Natural killer cell (primary cell): ENCODE measurements around the gene ACAA2. TPM values are rescaled to one million over a fixed set of nuclear protein-coding genes. Genes with fewer than 3 reads are reported as not detected.

Experiments
- ATAC-seq, 3 donors: fragments of 150-1000 bp in 2 of 3; fragments of 200-7000 bp in 1 of 3; cut with Tn5 transposase; 1 replicate in 1 of 3; 2 replicates in 2 of 3; pipeline ENCODE4 v1.10.0; 2021; ENCODE audit warnings: mild to moderate bottlenecking in 2 of 3, moderate library complexity in 2 of 3
- DNase-seq, 2 donors: peaks; one replicate each; pipeline versions ENCODE4 v3.0.0 to v3.0.0-alpha.2; 2013 to 2021; ENCODE audit warnings: mixed read lengths in 1 of 2
- H3K27ac ChIP-seq: one replicate; pipeline ENCODE4 v1.5.1; 2013; ENCODE audit warnings: mild to moderate bottlenecking, low read length
- H3K27me3 ChIP-seq: one replicate; pipeline ENCODE4 v1.6.1; 2013; ENCODE audit warnings: low read length; ENCODE audit not compliant: control insufficient read depth, insufficient read depth
- H3K36me3 ChIP-seq: one replicate; pipeline ENCODE4 v1.6.1; 2013; ENCODE audit warnings: low read length; ENCODE audit not compliant: control insufficient read depth, insufficient read depth
- H3K4me1 ChIP-seq: one replicate; pipeline ENCODE4 v1.6.1; 2013; ENCODE audit warnings: low read length; ENCODE audit not compliant: control insufficient read depth, insufficient read depth
- H3K4me3 ChIP-seq: one replicate; pipeline ENCODE4 v1.5.1; 2013; ENCODE audit warnings: low read length
- H3K9me3 ChIP-seq: one replicate; pipeline ENCODE4 v1.6.1; 2013; ENCODE audit warnings: low read length; ENCODE audit not compliant: control insufficient read depth, insufficient read depth
- H3K27ac Mint-ChIP-seq, 2 donors: one replicate each; pipeline ENCODE4 v1.8.0; 2022; ENCODE audit warnings: mild to moderate bottlenecking in 2 of 2, mixed read lengths in 2 of 2, moderate library complexity in 1 of 2
- H3K27me3 Mint-ChIP-seq, 2 donors: one replicate each; pipeline ENCODE4 v1.8.0; 2022; ENCODE audit warnings: low read depth in 2 of 2, mixed read lengths in 2 of 2
- H3K36me3 Mint-ChIP-seq: one replicate; pipeline ENCODE4 v1.8.0; 2022; ENCODE audit warnings: mixed read lengths
- H3K4me1 Mint-ChIP-seq, 2 donors: one replicate each; pipeline ENCODE4 v1.8.0; 2022; ENCODE audit warnings: mixed read lengths in 2 of 2
- H3K4me3 Mint-ChIP-seq: one replicate; pipeline ENCODE4 v1.8.0; 2022; ENCODE audit warnings: mild to moderate bottlenecking, moderate library complexity, mixed read lengths
- H3K9me3 Mint-ChIP-seq, 2 donors: one replicate each; pipeline ENCODE4 v1.8.0; 2022; ENCODE audit warnings: mixed read lengths in 2 of 2
- CTCF ChIP-seq: fragments of 200-600 bp; IDR thresholded peaks from one replicate; pipeline ENCODE4 v1.8.0; 2022; ENCODE audit warnings: antibody characterized with exemption
- WGBS: methylation state at CpG from one replicate; pipeline ENCODE4 v1.1.7; 2013; ENCODE audit warnings: missing lambda C conversion rate; ENCODE audit not compliant: insufficient coverage; 5-methylcytosine and 5-hydroxymethylcytosine counted together
- intact Hi-C: fragments of 100-400 bp; cut with micrococcal nuclease; formaldehyde crosslinking; loops from one replicate; pipeline ENCODE4 v1.14.2; 2022
- total RNA-seq, 4 donors: library from RNA; stranded (reverse); fragments of 120-200 nt in 1 of 4; gene quantifications; one replicate each; pipeline versions ENCODE4 v1.2.3 to v1.2.4, GENCODE V29; 2013 to 2022

ACAA2 gene
- total RNA-seq, 3 donors from 2014 or later (not counting 1 experiment from before 2014, with no cell fraction given), result 47.0 to 71.7 (median 59.2) TPM

DNA sequence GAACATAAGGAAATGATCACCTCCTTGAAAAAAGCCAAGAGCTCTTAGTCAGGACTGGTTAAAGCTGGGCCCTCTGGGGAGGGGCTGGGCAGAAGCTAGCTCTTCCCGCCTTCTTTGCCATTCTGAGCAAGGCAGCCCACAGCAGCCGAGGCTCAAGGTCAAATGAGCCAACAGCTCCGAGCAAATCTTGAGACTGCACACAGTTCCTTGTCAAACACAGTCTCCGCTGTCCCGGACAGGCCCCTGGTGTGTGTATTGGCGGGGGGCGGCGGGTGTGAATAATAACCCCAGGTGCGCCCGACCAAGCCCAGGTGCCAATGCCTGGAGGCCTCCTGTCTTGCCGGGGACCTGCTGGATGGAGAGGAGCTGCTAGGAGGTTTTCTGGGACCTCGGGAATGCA is 46.4 kb upstream of the ACAA2 start:
- Histone ChIP-seq H3K27me3 (no peaks in the 10 kb centered on the region), H3K36me3 (no peaks in the 10 kb centered on the region), H3K4me1 (peaks cover 6% of the 10 kb centered on the region), H3K27ac (no peak overlapping the region), H3K9me3 (no peaks in the 10 kb centered on the region), H3K4me3 (no peak overlapping the region)
- TF ChIP-seq CTCF, result no peak
- Mint-ChIP-seq H3K27me3 (peaks cover 3 to 5% of the 10 kb centered on the region in 2 donors), H3K36me3 (no peaks in the 10 kb centered on the region), H3K27ac (no peak overlapping the region), H3K9me3 (no peaks in the 10 kb centered on the region), H3K4me1 (peaks cover 8 to 9% of the 10 kb centered on the region in 2 donors), H3K4me3 (no peak overlapping the region)
- ATAC-seq (no peak), DNase-seq (no peak)
- intact Hi-C loops, result no loop called here
- WGBS, result 92% methylated on average over 12 of the region's 12 CpGs

DNA sequence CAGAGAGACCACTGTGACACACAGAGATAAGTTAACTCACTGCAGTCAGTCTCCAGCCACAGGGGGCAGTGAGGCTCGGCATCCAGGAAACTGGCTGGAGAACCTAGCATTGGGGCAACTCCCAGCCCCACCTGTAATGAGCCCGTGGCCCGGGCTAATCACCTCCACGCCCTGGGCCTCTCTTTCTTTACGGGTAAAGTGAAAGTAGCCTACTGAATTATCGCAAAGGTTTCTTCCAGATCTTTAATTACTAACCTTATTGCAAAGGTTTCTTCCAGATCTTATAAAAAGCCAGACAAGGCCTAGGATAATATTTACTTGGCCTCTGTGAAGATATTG is 45.7 kb upstream of the ACAA2 start:
- Mint-ChIP-seq H3K27me3 (no peaks in the 10 kb centered on the region), H3K27ac (no peak overlapping the region), H3K36me3 (no peaks in the 10 kb centered on the region), H3K9me3 (no peaks in the 10 kb centered on the region), H3K4me1 (peaks cover 9 to 12% of the 10 kb centered on the region in 2 donors), H3K4me3 (no peak overlapping the region)
- Histone ChIP-seq H3K27me3 (no peaks in the 10 kb centered on the region), H3K4me1 (peaks cover 6% of the 10 kb centered on the region), H3K27ac (no peak overlapping the region), H3K36me3 (no peaks in the 10 kb centered on the region), H3K4me3 (no peak overlapping the region), H3K9me3 (no peaks in the 10 kb centered on the region)
- TF ChIP-seq CTCF, result no peak
- ATAC-seq (peak in 1 of 3 donors; percentile 13), DNase-seq (no peak)
- 68% methylated on average over 6 of the region's 6 CpGs for WGBS
- intact Hi-C loops, result no loop called here

GRCh38 chr18:49858309-49859020 is 45.1 kb upstream of the ACAA2 start:
- H3K36me3 Mint-ChIP-seq, result no peaks in the 10 kb centered on the region
- no peaks in the 10 kb centered on the region for H3K9me3 Mint-ChIP-seq
- no peaks in the 10 kb centered on the region for H3K27me3 ChIP-seq
- H3K27ac Mint-ChIP-seq, result no peak overlapping the region
- H3K4me3 Mint-ChIP-seq, result no peak overlapping the region
- no peaks in the 10 kb centered on the region for H3K27me3 Mint-ChIP-seq
- WGBS, result 71% methylated on average over 10 of the region's 11 CpGs
- H3K4me1 Mint-ChIP-seq, result peaks cover 9 to 12% of the 10 kb centered on the region in 2 donors
- no peaks in the 10 kb centered on the region for H3K36me3 ChIP-seq
- no peaks in the 10 kb centered on the region for H3K9me3 ChIP-seq
- intact Hi-C loops, result loop anchor here (1.0 kb wide), 2 partner anchors 299 to 348 kb away; no protein-coding TSS in a partner anchor
- H3K27ac ChIP-seq, result no peak overlapping the region
- H3K4me3 ChIP-seq, result no peak overlapping the region
- peak in 2 of 3 donors; percentile 63 to 67 for ATAC-seq
- peak; percentile 94 for TF ChIP-seq CTCF
- DNase-seq, result peak; percentile 54 to 78
- H3K4me1 ChIP-seq, result peaks cover 6% of the 10 kb centered on the region

GRCh38 chr18:49857708-49858107 is 44.4 kb upstream of the ACAA2 start:
- TF ChIP-seq CTCF, result no peak
- WGBS, result 97% methylated on average over 3 of the region's 3 CpGs
- Mint-ChIP-seq H3K9me3 (no peaks in the 10 kb centered on the region), H3K36me3 (no peaks in the 10 kb centered on the region), H3K27me3 (peaks cover 0 to 2% of the 10 kb centered on the region in 2 donors), H3K4me3 (no peak overlapping the region), H3K4me1 (peaks cover 9 to 12% of the 10 kb centered on the region in 2 donors), H3K27ac (no peak overlapping the region)
- H3K27me3 ChIP-seq, result no peaks in the 10 kb centered on the region
- H3K4me1 ChIP-seq, result peaks cover 6% of the 10 kb centered on the region
- no peak overlapping the region for H3K4me3 ChIP-seq
- H3K9me3 ChIP-seq, result no peaks in the 10 kb centered on the region
- no peak overlapping the region for H3K27ac ChIP-seq
- H3K36me3 ChIP-seq, result no peaks in the 10 kb centered on the region
- intact Hi-C loops, result loop anchor here (1.0 kb wide), 2 partner anchors 298 to 347 kb away; no protein-coding TSS in a partner anchor
- no peak for DNase-seq
- no peak for ATAC-seq
